ENCODE results near the gene C3orf18. TPM values are rescaled to one million over a fixed set of nuclear protein-coding genes. Genes with fewer than 3 reads are reported as not detected.

The C3orf18 gene
- total RNA-seq, 1 donor = 3.7 TPM

DNA sequence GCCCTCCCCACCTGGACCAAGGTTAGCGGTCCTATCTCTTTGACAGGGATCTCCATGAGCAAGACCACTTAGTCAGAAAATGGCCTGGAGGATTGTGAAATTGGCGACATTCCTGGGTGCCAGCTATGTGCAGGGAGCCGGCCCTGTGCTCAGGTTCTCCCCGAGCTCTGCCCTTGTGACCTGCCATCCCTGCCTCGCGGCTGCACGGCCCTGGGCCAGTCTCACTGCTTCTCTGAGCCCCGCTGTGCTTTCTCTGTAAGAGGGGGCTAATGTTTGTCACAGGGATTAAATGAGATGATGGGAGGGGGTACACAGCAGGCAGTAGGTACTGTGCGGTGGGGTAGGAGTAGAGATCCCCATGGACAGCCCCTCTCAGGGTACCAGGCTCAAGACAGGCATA is 14.9 kb downstream of the C3orf18 start:
- no peak overlapping the region for H3K4me3 ChIP-seq (ENCODE audit: low read length)

DNA sequence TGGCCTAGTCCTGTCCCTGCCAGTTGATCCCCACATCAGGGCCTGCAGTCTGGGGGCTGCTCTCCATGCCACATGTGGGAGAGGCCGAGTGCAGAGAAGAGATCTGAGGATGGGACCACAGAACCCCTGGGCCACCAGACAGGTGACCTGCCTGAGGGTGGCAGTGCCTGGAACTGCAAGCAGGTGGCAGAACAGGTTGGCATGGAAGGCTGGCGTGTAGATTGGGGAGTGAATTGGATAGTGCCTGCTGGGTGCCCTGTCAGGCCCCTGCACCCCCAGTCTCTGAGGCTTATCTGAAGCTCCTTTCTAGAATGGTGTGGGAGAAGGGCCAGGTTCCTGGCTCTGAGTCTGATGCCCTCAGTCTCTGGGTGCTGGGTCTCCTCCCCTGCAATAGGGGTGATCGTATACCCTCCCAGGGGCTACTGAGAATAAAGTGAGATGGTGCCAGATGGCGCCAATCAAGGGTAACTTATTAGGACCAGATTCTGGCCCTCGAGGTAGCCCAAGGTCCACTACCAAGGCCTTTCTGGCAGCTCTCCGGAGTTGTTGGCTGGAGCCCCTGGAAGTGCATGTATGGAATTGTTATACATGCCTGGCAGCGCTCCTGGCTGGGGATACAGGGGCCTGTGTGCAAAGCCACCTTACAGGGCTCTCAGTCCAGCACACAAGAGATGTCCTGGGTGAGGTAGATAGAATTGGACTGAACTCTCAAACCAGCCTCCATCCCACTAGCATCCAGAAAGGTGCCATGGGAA is 15.7 kb downstream of the C3orf18 start:
- Histone ChIP-seq H3K4me3 (ENCODE audit: low read length) (no peak overlapping the region), H3K9me3 (ENCODE audit: low read depth, low read length) (no peaks in the 10 kb centered on the region), H3K4me1 (ENCODE audit: insufficient read depth, low read length) (no peaks in the 10 kb centered on the region), H3K27me3 (ENCODE audit: insufficient read depth, low read length) (no peaks in the 10 kb centered on the region)

More for the DNA sequence above, 14.9 kb downstream of the C3orf18 start:
- no peaks in the 10 kb centered on the region for H3K4me1 ChIP-seq (ENCODE audit: insufficient read depth, low read length)
- H3K9me3 ChIP-seq (ENCODE audit: low read depth, low read length) = no peaks in the 10 kb centered on the region
- H3K27me3 ChIP-seq (ENCODE audit: insufficient read depth, low read length) = no peaks in the 10 kb centered on the region

DNA sequence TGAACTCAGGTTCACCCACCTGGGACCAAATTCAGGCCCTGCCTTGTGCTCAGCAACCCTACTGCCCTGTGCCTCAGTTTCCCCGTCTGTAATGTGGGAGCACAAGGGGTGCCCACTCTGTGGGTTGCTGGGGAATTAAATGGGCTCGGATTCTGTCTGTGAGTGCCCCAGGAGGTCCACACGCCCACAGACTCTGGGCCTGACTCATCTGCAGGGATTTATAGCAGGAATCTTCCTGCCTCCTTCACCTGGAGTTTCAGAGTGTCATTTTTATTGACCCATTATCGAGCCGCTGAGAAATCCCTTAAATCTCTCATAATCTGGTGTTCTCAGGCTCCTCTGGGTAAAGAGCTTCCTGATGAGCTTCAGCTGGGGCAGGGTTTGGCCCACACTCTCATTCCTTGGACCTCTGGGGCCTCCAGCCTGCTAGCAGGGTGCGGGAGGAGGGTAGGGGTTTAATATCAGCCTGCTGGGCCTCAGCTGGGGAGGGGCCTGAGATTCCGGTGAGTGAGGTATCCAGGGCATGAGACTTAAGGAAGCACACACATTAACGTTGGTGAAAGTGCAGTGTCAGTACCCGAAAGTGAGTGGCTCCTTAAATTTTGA is 16.4 kb downstream of the C3orf18 start:
- no peaks in the 10 kb centered on the region for H3K9me3 ChIP-seq (ENCODE audit: low read depth, low read length)
- H3K4me3 ChIP-seq (ENCODE audit: low read length) = no peak overlapping the region
- H3K27me3 ChIP-seq (ENCODE audit: insufficient read depth, low read length) = no peaks in the 10 kb centered on the region
- no peaks in the 10 kb centered on the region for H3K4me1 ChIP-seq (ENCODE audit: insufficient read depth, low read length)

GRCh38 chr3:50550079-50550736 is 17.3 kb downstream of the C3orf18 start:
- Histone ChIP-seq H3K4me3 (ENCODE audit: low read length) (no peak overlapping the region), H3K9me3 (ENCODE audit: low read depth, low read length) (no peaks in the 10 kb centered on the region), H3K4me1 (ENCODE audit: insufficient read depth, low read length) (peaks cover 2% of the 10 kb centered on the region), H3K27me3 (ENCODE audit: insufficient read depth, low read length) (no peaks in the 10 kb centered on the region)

- no peaks in the 10 kb centered on the region for H3K27me3 ChIP-seq (ENCODE audit: insufficient read depth, low read length)
- no peak overlapping the region for H3K4me3 ChIP-seq (ENCODE audit: low read length)
- H3K4me1 ChIP-seq (ENCODE audit: insufficient read depth, low read length) = peaks cover 2% of the 10 kb centered on the region
- H3K9me3 ChIP-seq (ENCODE audit: low read depth, low read length) = no peaks in the 10 kb centered on the region
Observed at GRCh38 chr3:50549226-50549625, 18.3 kb downstream of the C3orf18 start.

- no peaks in the 10 kb centered on the region for H3K9me3 ChIP-seq (ENCODE audit: low read depth, low read length)
- H3K27me3 ChIP-seq (ENCODE audit: insufficient read depth, low read length) = no peaks in the 10 kb centered on the region
- peaks cover 2% of the 10 kb centered on the region for H3K4me1 ChIP-seq (ENCODE audit: insufficient read depth, low read length)
Observed at GRCh38 chr3:50545781-50546180, 21.8 kb downstream of the C3orf18 start.

DNA sequence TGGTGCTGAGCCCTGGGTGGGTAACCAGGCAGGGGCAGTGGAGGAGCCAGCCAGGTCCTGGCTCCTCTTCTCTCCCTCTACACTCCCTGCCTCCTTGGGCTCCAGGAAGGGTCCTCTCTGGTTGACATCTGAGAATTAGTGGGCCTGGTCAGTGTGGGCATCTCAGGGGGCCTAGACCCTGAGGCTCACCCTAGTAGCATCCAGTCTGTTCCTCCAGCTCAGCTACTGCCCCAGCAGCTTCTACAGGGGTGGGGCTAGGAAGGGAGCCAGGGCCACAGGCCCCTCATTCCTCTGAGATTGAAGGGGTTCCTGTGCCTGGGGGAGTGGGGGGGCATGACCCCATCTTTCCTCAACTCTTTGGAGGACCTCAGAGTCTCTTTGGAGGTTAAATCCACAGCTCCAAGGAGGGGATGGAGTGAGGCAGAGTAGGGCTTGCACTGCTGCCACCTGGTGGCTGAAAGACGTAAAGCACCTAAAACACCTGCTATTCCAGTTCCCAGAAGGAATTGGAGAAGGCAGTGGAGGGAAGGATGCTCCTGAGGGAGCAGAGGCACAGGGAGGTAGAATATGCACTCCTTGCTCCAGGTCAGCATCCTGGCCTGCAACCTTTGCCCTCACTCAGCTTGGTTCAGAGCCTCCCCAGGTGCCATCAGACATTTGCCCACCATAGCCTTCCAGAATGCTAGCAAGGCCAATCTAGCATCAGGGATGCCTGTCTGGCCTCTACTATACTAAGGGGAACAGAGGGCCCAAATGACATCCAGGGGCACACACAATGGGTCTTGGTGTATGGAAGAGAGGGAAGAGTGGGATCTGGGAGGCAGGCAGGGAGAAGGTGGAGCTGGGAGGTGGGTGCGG is 25.1 kb downstream of the C3orf18 start:
- no peaks in the 10 kb centered on the region for H3K27me3 ChIP-seq (ENCODE audit: insufficient read depth, low read length)
- H3K4me3 ChIP-seq (ENCODE audit: low read length) = no peak overlapping the region
- peaks cover 2% of the 10 kb centered on the region for H3K4me1 ChIP-seq (ENCODE audit: insufficient read depth, low read length)
- H3K9me3 ChIP-seq (ENCODE audit: low read depth, low read length) = no peaks in the 10 kb centered on the region

More at GRCh38 chr3:50545781-50546180, 21.8 kb downstream of the C3orf18 start:
- no peak overlapping the region for H3K4me3 ChIP-seq (ENCODE audit: low read length)

- Histone ChIP-seq H3K4me1 (ENCODE audit: insufficient read depth, low read length) (no peaks in the 10 kb centered on the region), H3K9me3 (ENCODE audit: low read depth, low read length) (no peaks in the 10 kb centered on the region), H3K27me3 (ENCODE audit: insufficient read depth, low read length) (no peaks in the 10 kb centered on the region)
Observed at GRCh38 chr3:50539356-50540286, 27.9 kb downstream of the C3orf18 start.

GRCh38 chr3:50537421-50538129 is 30.0 kb downstream of the C3orf18 start:
- no peak overlapping the region for H3K4me3 ChIP-seq (ENCODE audit: low read length)
- no peaks in the 10 kb centered on the region for H3K9me3 ChIP-seq (ENCODE audit: low read depth, low read length)
- H3K27me3 ChIP-seq (ENCODE audit: insufficient read depth, low read length) = no peaks in the 10 kb centered on the region
- no peaks in the 10 kb centered on the region for H3K4me1 ChIP-seq (ENCODE audit: insufficient read depth, low read length)

More at GRCh38 chr3:50539356-50540286, 27.9 kb downstream of the C3orf18 start:
- no peak overlapping the region for H3K4me3 ChIP-seq (ENCODE audit: low read length)

DNA sequence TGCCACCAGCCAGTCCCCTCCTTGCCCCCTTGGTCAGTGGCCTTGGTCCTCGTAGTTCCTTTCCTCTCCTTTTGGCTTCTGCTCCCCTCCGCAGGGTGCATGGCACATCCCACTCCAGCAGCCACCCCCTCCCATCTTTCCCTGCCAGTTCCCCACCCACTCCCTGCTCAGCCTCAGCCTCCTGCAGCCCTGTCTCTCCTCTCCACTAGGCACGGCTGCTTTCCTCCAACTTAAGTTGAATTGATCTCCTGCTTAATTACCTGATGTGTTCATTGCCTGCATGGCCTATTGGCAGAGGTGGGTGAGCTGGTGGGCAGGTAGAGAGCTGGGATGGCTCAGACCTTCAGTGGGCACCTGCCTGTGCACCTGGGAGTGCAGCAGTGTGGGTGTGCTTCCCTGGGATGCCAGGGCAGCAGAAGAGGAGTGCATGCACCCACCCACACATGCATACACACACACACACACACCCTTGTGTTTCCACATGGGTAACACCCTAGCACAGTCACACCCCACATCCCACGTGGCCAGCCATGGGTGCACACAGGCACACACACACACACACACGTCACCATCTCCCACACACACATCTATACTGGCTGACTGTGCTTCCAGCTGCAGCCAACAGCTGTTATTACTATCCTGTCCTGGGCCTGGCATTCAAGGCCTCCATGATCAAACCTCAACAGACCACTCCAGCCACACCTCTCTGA is 30.9 kb downstream of the C3orf18 start:
- H3K4me3 ChIP-seq (ENCODE audit: low read length) = no peak overlapping the region
- H3K9me3 ChIP-seq (ENCODE audit: low read depth, low read length) = no peaks in the 10 kb centered on the region
- no peaks in the 10 kb centered on the region for H3K4me1 ChIP-seq (ENCODE audit: insufficient read depth, low read length)
- peaks cover under 1% of the 10 kb centered on the region for H3K27me3 ChIP-seq (ENCODE audit: insufficient read depth, low read length)

GRCh38 chr3:50534681-50535330 is 32.7 kb downstream of the C3orf18 start:
- H3K27me3 ChIP-seq (ENCODE audit: insufficient read depth, low read length) = peaks cover 6% of the 10 kb centered on the region

DNA sequence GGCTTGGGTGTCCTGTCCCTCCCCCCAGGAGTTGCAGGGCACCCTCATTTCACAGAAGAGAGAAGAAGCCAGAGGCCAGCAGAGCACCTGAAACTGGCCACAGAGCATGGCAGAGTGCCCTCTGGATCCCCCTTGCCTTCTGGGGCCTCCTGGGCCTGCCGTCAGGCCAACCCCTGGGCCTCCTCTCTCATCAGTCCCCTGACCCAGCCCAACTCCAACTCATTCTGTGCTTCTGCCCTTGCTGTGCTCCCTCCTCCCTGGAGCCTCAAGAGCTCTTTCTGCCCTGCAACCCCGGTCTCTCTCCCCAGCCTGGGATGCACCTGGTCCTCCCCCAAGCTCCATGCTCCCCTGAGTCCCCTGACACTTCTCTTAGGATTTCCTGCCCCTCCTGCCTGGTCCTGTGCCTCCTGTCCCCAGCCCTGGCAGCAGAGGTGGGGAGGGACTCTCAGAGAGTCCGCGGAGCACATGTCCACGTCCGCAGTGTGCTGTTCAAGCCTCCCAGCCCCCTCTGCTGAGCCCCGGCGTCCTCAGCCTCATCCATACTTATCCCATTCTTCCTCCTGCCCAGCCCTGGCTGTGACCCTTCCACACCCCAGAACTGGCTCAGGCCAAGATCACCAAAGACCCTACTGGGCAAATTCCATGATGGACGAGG is 33.6 kb downstream of the C3orf18 start:
- Histone ChIP-seq H3K4me1 (ENCODE audit: insufficient read depth, low read length) (no peaks in the 10 kb centered on the region), H3K4me3 (ENCODE audit: low read length) (no peak overlapping the region), H3K9me3 (ENCODE audit: low read depth, low read length) (no peaks in the 10 kb centered on the region), H3K27me3 (ENCODE audit: insufficient read depth, low read length) (peaks cover 11% of the 10 kb centered on the region)

More at GRCh38 chr3:50534681-50535330, 32.7 kb downstream of the C3orf18 start:
- H3K4me1 ChIP-seq (ENCODE audit: insufficient read depth, low read length) = no peaks in the 10 kb centered on the region
- H3K4me3 ChIP-seq (ENCODE audit: low read length) = no peak overlapping the region
- no peaks in the 10 kb centered on the region for H3K9me3 ChIP-seq (ENCODE audit: low read depth, low read length)
